OCI-LY1 (cell line): Measurements from ENCODE around the gene GNAL.

Experiments used
- CTCF ChIP-seq: fragments of 200-600 bp; sonication (generic), shearing (Covaris generic); IDR thresholded peaks from 2 replicates; pipeline ENCODE4 v1.5.1; 2017; ENCODE audit warnings: mild to moderate bottlenecking, antibody characterized with exemption, low read length, moderate library complexity, mixed read lengths
- EZH2 ChIP-seq: fragments of 200-600 bp; sonication (generic), shearing (Covaris generic); IDR thresholded peaks from 2 replicates; pipeline ENCODE4 v1.8.0; 2017; ENCODE audit warnings: borderline replicate concordance, mixed run types, mild to moderate bottlenecking, antibody characterized with exemption, low read length, moderate library complexity, mixed read lengths

DNA sequence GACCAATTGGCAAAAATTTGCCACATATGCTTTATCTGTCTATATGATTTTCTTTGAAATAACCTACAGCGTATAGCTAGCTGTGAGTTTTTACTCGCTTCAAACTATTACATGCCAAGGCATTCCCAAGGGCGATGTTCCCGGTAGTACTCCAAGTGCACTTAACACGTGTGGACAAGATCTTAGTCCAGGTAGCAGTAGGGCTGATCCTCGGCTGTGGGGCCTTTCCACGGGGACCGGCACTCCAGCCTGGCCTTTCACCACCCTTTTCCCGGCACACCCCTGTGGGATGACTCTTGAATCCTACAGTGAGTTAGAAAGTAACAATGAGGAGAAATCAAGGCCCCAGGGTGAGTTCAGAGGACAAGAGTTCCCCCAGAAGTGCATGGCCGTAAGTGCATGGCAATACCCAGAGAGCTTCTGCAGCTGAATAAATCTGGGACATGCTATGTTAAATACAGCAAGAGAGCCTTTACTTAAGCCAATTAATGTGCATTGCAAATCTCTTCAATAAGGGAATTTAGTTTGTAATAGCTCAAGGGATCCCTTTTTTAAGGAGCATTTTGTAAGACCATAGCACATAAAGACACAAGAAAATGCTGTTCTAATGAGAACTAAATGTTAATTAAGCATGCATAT lies 188.6 kb downstream of the GNAL start:
- no peak for TF ChIP-seq CTCF
- no peak for TF ChIP-seq EZH2
